Ishikawa (cell line): Measurements from ENCODE around the gene SGPP1.

Experiments
- CEBPB ChIP-seq: IDR thresholded peaks from 2 replicates; pipeline ENCODE4 v1.6.1; 2012
- EGR1 ChIP-seq: IDR thresholded peaks from 2 replicates; pipeline ENCODE4 v1.6.1; 2012
- EP300 ChIP-seq: IDR thresholded peaks from 2 replicates; pipeline ENCODE4 v1.6.1; 2012; ENCODE audit warnings: borderline replicate concordance
- FOXM1 ChIP-seq: IDR thresholded peaks from 2 replicates; pipeline ENCODE4 v1.6.1; 2012; ENCODE audit warnings: low read depth, borderline replicate concordance
- RAD21 ChIP-seq: IDR thresholded peaks from 2 replicates; pipeline ENCODE4 v1.6.1; 2012; ENCODE audit warnings: low read depth
- TAF1 ChIP-seq: IDR thresholded peaks from 2 replicates; pipeline ENCODE4 v1.6.1; 2012; ENCODE audit warnings: low read depth, mild to moderate bottlenecking
- YY1 ChIP-seq: IDR thresholded peaks from 2 replicates; pipeline ENCODE4 v1.6.1; 2012; ENCODE audit warnings: low read depth
- ZBTB7A ChIP-seq: IDR thresholded peaks from 2 replicates; pipeline ENCODE4 v1.6.1; 2012; ENCODE audit warnings: low read depth
- TF ChIP-seq, protein P1 (sequence below): IDR thresholded peaks from 2 replicates; pipeline ENCODE4 v1.6.1; 2012
- TF ChIP-seq, protein P2 (sequence below): IDR thresholded peaks from 2 replicates; pipeline ENCODE4 v1.6.1; 2012
- TF ChIP-seq, protein P3 (sequence below): IDR thresholded peaks from 2 replicates; pipeline ENCODE4 v1.6.1; 2012; ENCODE audit warnings: low read depth, mild to moderate bottlenecking

DNA sequence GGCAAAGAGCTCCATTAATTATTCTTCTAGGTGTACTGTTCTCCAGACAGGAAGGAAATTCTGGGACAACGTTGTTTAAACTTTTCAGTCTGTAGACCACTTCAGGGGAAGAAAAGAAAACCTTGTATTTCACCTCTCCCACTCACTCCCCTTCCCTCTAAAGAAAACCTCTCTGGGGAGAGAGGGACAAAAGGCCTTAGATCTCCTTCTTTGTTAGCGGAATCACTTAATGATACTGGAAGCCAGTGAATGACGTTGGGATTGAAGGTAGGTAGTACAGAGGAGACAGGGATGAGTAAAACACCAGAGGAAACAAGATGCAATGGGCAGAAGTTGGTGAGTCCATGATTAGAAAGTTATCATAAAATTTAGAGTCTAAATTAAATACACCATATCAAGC is 38.7 kb upstream of the SGPP1 start:
- TF ChIP-seq, protein P1, sequence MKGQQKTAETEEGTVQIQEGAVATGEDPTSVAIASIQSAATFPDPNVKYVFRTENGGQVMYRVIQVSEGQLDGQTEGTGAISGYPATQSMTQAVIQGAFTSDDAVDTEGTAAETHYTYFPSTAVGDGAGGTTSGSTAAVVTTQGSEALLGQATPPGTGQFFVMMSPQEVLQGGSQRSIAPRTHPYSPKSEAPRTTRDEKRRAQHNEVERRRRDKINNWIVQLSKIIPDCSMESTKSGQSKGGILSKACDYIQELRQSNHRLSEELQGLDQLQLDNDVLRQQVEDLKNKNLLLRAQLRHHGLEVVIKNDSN, result no peak
- TF ChIP-seq, protein P2, sequence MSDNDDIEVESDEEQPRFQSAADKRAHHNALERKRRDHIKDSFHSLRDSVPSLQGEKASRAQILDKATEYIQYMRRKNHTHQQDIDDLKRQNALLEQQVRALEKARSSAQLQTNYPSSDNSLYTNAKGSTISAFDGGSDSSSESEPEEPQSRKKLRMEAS, result no peak
- no peak for TF ChIP-seq ZBTB7A
- TF ChIP-seq EP300, result no peak
- no peak for TF ChIP-seq RAD21
- no peak for TF ChIP-seq YY1
- TF ChIP-seq TAF1, result no peak
- TF ChIP-seq EGR1, result no peak
- no peak for TF ChIP-seq FOXM1
- TF ChIP-seq, protein P3, sequence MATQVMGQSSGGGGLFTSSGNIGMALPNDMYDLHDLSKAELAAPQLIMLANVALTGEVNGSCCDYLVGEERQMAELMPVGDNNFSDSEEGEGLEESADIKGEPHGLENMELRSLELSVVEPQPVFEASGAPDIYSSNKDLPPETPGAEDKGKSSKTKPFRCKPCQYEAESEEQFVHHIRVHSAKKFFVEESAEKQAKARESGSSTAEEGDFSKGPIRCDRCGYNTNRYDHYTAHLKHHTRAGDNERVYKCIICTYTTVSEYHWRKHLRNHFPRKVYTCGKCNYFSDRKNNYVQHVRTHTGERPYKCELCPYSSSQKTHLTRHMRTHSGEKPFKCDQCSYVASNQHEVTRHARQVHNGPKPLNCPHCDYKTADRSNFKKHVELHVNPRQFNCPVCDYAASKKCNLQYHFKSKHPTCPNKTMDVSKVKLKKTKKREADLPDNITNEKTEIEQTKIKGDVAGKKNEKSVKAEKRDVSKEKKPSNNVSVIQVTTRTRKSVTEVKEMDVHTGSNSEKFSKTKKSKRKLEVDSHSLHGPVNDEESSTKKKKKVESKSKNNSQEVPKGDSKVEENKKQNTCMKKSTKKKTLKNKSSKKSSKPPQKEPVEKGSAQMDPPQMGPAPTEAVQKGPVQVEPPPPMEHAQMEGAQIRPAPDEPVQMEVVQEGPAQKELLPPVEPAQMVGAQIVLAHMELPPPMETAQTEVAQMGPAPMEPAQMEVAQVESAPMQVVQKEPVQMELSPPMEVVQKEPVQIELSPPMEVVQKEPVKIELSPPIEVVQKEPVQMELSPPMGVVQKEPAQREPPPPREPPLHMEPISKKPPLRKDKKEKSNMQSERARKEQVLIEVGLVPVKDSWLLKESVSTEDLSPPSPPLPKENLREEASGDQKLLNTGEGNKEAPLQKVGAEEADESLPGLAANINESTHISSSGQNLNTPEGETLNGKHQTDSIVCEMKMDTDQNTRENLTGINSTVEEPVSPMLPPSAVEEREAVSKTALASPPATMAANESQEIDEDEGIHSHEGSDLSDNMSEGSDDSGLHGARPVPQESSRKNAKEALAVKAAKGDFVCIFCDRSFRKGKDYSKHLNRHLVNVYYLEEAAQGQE, result no peak
- no peak for TF ChIP-seq CEBPB
